H7 (cell line): ENCODE results near the gene ANKS1B. TPM values are rescaled to one million over a fixed set of nuclear protein-coding genes. Genes with fewer than 3 reads are reported as not detected.

ENCODE experiments used
- DNase-seq: peaks from one replicate; pipeline ENCODE4 v3.0.0; 2012
- H3K27me3 ChIP-seq: 2 replicates; pipeline ENCODE4 v1.6.0; 2011; ENCODE audit warnings: mild to moderate bottlenecking, low read length; ENCODE audit not compliant: control insufficient read depth, insufficient read depth
- H3K36me3 ChIP-seq: replicated peaks from 2 replicates; pipeline ENCODE4 v1.5.1; 2011; ENCODE audit warnings: low read length; ENCODE audit not compliant: control insufficient read depth, insufficient read depth
- H3K4me3 ChIP-seq: 2 replicates; pipeline ENCODE4 v1.5.1; 2011; ENCODE audit warnings: low read depth, mild to moderate bottlenecking, control low read depth, low read length, moderate library complexity; ENCODE audit not compliant: insufficient read depth
- total RNA-seq: library from RNA; depleted of rRNA; stranded (reverse); fragments of >200 nt; shearing (Covaris generic); gene quantifications from 2 replicates; pipeline ENCODE4 v1.2.3, GENCODE V29; 2014

ANKS1B gene
- total RNA-seq, 1 experiment from 2014 or later: 3.5 TPM

- Histone ChIP-seq H3K4me3 (no peak overlapping the region), H3K27me3 (no peaks in the 10 kb centered on the region), H3K36me3 (no peaks in the 10 kb centered on the region; the same call in 1 of the 2 replicates)
- DNase-seq: no peak
Observed at GRCh38 chr12:99926511-99927169, 58.1 kb downstream of the ANKS1B start.

- Histone ChIP-seq H3K36me3 (no peaks in the 10 kb centered on the region), H3K27me3 (no peaks in the 10 kb centered on the region), H3K4me3 (no peak overlapping the region)
- no peak for DNase-seq
Observed at GRCh38 chr12:99920353-99920960, 64.3 kb downstream of the ANKS1B start.

- no peaks in the 10 kb centered on the region for H3K27me3 ChIP-seq
- H3K36me3 ChIP-seq: no peaks in the 10 kb centered on the region
- H3K4me3 ChIP-seq: no peak overlapping the region
- no peak for DNase-seq
Observed at GRCh38 chr12:99917711-99918402, 66.9 kb downstream of the ANKS1B start.

GRCh38 chr12:99916555-99916954 is 68.2 kb downstream of the ANKS1B start:
- H3K36me3 ChIP-seq: no peaks in the 10 kb centered on the region
- DNase-seq: no peak
- no peak overlapping the region for H3K4me3 ChIP-seq

GRCh38 chr12:99915251-99916082 is 69.3 kb downstream of the ANKS1B start:
- DNase-seq: no peak
- no peaks in the 10 kb centered on the region for H3K27me3 ChIP-seq
- no peaks in the 10 kb centered on the region for H3K36me3 ChIP-seq
- no peak overlapping the region for H3K4me3 ChIP-seq

More at GRCh38 chr12:99916555-99916954, 68.2 kb downstream of the ANKS1B start:
- no peaks in the 10 kb centered on the region for H3K27me3 ChIP-seq

GRCh38 chr12:99914206-99914605 is 70.5 kb downstream of the ANKS1B start:
- Histone ChIP-seq H3K4me3 (no peak overlapping the region), H3K36me3 (no peaks in the 10 kb centered on the region), H3K27me3 (no peaks in the 10 kb centered on the region)
- DNase-seq: no peak

- no peaks in the 10 kb centered on the region for H3K36me3 ChIP-seq
- no peak for DNase-seq
- H3K27me3 ChIP-seq: no peaks in the 10 kb centered on the region
- H3K4me3 ChIP-seq: no peak overlapping the region
Observed at GRCh38 chr12:99911967-99912366, 72.8 kb downstream of the ANKS1B start.

GRCh38 chr12:99911081-99911480 is 73.7 kb downstream of the ANKS1B start:
- DNase-seq: no peak
- no peak overlapping the region for H3K4me3 ChIP-seq
- H3K27me3 ChIP-seq: no peaks in the 10 kb centered on the region
- H3K36me3 ChIP-seq: no peaks in the 10 kb centered on the region

- Histone ChIP-seq H3K4me3 (no peak overlapping the region), H3K27me3 (no peaks in the 10 kb centered on the region), H3K36me3 (no peaks in the 10 kb centered on the region)
- no peak for DNase-seq
Observed at GRCh38 chr12:99910342-99910741, 74.4 kb downstream of the ANKS1B start.

GRCh38 chr12:99906786-99907579 is 77.8 kb downstream of the ANKS1B start:
- Histone ChIP-seq H3K36me3 (no peaks in the 10 kb centered on the region), H3K4me3 (no peak overlapping the region), H3K27me3 (no peaks in the 10 kb centered on the region)
- DNase-seq: no peak

- Histone ChIP-seq H3K36me3 (no peaks in the 10 kb centered on the region), H3K27me3 (no peaks in the 10 kb centered on the region)
- no peak for DNase-seq
Observed at GRCh38 chr12:99901181-99901580, 83.6 kb downstream of the ANKS1B start.

GRCh38 chr12:99898645-99899044 is 86.1 kb downstream of the ANKS1B start:
- no peaks in the 10 kb centered on the region for H3K27me3 ChIP-seq
- no peaks in the 10 kb centered on the region for H3K36me3 ChIP-seq
- no peak for DNase-seq
- H3K4me3 ChIP-seq: no peak overlapping the region

More at GRCh38 chr12:99901181-99901580, 83.6 kb downstream of the ANKS1B start:
- no peak overlapping the region for H3K4me3 ChIP-seq

- H3K4me3 ChIP-seq: no peak overlapping the region
- no peak for DNase-seq
- H3K27me3 ChIP-seq: no peaks in the 10 kb centered on the region
- no peaks in the 10 kb centered on the region for H3K36me3 ChIP-seq
Observed at GRCh38 chr12:99879439-99879838, 105.3 kb downstream of the ANKS1B start.

GRCh38 chr12:99875081-99875480 is 109.7 kb downstream of the ANKS1B start:
- no peaks in the 10 kb centered on the region for H3K36me3 ChIP-seq
- no peak for DNase-seq
- no peak overlapping the region for H3K4me3 ChIP-seq
- H3K27me3 ChIP-seq: no peaks in the 10 kb centered on the region
